AG04449 (cell line): Measurements from ENCODE around the gene FAR1.

ENCODE experiments used
- CTCF ChIA-PET: fragments of 350-600 bp; formaldehyde crosslinking; extraction: SDS; loops from one replicate; lab custom pipeline; 2021; ENCODE audit warnings: antibody characterized with exemption; lab: Yijun Ruan, JAX
- POLR2A ChIA-PET: fragments of 400-600, 350-600 bp; formaldehyde crosslinking; extraction: SDS; loops from one replicate; lab custom pipeline; 2020; ENCODE audit warnings: antibody characterized with exemption, inconsistent platforms; lab: Yijun Ruan, JAX
- DNase-seq: peaks from one replicate; pipeline ENCODE4 v3.0.0-alpha.2; 2010; ENCODE audit warnings: low read depth, low spot score
- H3K4me3 ChIP-seq: 2 replicates; pipeline ENCODE4 v1.5.1; 2011; ENCODE audit warnings: low read depth, mild to moderate bottlenecking, control low read depth, low read length
- TF ChIP-seq, protein P1 (sequence below): IDR thresholded peaks from one replicate; pipeline ENCODE4 v1.5.1; 2011; ENCODE audit warnings: mild to moderate bottlenecking, moderate library complexity, low read length, control low read depth, inconsistent platforms; ENCODE audit not compliant: insufficient read depth; ENCODE audit errors: missing control alignments

FAR1 gene

DNA sequence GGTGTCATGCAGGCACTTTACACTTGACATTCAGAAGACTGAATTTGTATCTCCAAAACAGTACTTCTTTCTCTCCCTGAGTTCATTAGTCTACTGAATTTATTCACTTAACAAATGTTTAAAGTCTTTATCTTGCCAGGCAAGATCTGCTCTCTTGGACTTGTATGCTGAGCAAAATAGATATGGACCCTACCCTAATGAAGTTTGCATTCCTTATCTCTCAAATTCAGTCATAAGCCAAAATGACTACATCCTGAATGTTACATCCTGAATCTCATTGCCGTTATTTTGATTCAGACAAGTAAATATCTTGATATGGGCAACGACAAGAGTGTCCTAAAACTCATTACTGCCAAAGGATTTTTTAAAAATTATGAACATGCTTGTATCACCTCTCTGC lies 29.7 kb downstream of the FAR1 start:
- CTCF ChIA-PET = no interaction called here
- POLR2A ChIA-PET = no interaction called here
- H3K4me3 ChIP-seq = no peak overlapping the region
- no peak for DNase-seq
- TF ChIP-seq, protein P1, sequence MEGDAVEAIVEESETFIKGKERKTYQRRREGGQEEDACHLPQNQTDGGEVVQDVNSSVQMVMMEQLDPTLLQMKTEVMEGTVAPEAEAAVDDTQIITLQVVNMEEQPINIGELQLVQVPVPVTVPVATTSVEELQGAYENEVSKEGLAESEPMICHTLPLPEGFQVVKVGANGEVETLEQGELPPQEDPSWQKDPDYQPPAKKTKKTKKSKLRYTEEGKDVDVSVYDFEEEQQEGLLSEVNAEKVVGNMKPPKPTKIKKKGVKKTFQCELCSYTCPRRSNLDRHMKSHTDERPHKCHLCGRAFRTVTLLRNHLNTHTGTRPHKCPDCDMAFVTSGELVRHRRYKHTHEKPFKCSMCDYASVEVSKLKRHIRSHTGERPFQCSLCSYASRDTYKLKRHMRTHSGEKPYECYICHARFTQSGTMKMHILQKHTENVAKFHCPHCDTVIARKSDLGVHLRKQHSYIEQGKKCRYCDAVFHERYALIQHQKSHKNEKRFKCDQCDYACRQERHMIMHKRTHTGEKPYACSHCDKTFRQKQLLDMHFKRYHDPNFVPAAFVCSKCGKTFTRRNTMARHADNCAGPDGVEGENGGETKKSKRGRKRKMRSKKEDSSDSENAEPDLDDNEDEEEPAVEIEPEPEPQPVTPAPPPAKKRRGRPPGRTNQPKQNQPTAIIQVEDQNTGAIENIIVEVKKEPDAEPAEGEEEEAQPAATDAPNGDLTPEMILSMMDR = no peak

DNA sequence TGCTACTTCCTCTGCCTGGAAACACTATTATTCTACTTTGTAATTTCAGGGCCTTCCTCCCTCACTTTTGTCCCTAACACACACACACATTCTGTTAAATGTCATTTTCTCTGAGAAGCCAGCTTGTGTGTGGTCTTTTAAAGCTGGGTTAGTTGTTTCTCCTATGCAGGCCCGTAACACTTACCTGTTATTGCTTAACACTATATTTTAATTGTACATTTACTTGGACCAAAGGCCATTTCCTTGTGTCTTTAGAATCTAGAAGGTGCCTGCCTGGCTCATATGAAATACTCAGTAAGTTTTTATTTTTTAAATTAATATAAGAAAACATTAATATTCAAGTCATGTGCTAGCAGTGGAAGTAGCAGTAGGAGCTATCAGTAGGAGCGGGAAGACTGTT lies 30.6 kb downstream of the FAR1 start:
- TF ChIP-seq, protein P1 = no peak
- no peak for DNase-seq
- CTCF ChIA-PET = no interaction called here
- POLR2A ChIA-PET = no interaction called here
- no peak overlapping the region for H3K4me3 ChIP-seq

DNA sequence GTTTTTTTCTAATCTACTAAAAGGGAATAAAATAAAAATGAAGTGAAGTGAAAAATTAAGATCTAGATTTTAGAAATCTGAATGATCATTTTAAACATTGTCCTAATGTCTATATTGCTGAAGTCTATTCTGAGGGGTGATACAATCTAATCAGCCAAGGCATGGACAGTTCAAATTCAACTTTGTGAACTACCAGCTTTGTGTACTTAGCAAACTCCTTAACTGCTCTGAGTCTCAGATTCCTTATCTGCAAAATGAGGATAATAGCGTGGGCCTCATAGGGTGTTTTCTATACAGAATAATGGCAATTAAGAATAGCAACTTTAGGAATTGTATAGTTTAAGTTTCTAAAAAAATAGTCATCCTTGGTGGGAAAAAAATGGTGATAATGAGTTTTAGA lies 31.4 kb downstream of the FAR1 start:
- no peak overlapping the region for H3K4me3 ChIP-seq
- CTCF ChIA-PET = no interaction called here
- DNase-seq = no peak
- POLR2A ChIA-PET = no interaction called here
- TF ChIP-seq, protein P1 = no peak

DNA sequence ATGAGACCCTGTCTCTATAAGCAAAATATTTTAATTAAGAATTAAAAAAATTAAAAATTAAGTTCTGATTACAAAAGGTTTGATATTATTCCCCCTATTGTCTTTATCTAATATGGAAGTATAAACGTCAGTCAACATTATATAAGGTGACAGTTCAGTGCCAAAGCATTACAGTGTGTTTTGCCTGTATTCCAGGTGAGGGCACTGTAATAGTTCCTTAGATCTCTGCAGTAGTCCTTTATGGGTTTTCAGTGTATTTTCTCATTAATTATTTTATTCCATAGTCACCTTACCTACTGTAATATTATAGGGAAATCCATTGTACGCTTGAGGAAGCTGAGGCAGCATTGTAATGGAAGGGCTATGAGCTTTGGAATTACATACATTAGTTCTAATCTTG lies 33.0 kb downstream of the FAR1 start:
- no peak for DNase-seq
- TF ChIP-seq, protein P1 = no peak
- no peak overlapping the region for H3K4me3 ChIP-seq
- ChIA-PET CTCF (no interaction called here), POLR2A (no interaction called here)

DNA sequence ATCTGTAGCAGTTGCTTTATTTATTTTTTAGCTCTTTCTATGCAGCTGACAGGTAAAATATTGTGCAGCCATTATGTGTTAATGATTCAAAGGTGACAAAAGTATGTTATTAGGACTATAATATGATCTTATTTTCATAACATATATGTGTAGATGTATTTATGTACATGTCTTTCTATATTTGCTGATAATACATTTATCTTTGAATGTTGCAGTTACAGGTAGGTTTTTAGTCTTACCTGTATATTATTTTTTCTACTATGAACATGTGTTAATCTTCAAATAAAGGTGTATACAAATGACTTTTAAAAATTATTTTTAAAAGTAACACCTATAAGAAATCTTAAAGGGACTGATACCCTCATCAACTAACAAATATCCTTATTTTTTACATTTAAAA lies 33.6 kb downstream of the FAR1 start:
- POLR2A ChIA-PET = no interaction called here
- no peak overlapping the region for H3K4me3 ChIP-seq
- CTCF ChIA-PET = no interaction called here
- DNase-seq = no peak
- TF ChIP-seq, protein P1 = no peak

DNA sequence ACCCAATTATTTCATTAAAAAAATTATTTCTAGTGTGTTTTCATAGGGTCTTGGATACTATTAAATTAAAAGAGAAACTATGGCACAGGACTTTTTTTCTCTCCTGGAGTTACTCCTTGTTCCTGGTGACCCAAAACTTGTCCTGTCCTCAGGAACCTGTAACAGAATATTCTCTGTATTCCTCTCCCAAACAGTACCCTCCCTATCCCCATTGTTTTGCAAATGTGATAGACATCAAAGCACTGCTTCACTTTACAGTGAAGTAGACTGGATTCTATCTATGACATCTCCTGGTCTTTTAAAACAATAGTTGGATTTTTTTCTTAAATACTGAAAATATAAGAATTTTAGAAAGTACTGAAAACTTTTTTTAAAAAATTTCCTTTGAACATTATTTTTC lies 37.2 kb downstream of the FAR1 start:
- POLR2A ChIA-PET = no interaction called here
- no peak for DNase-seq
- H3K4me3 ChIP-seq = no peak overlapping the region
- CTCF ChIA-PET = no interaction called here
- TF ChIP-seq, protein P1 = no peak
